ENCODE measurements around the gene PIGB. TPM values are rescaled to one million over a fixed set of nuclear protein-coding genes. Genes with fewer than 3 reads are reported as not detected.
A peak's percentile ranks its signal among the peaks of the same experiment; 100 is the strongest.
"Not testable (repeated sequence)": the region's sequence is repeated elsewhere in the genome, so short reads cannot be mapped to it uniquely, and the experiment has no call there.

Gene PIGB
- total RNA-seq, 1 donor from 2014 or later: 14.6 TPM

GRCh38 chr15:55289746-55290527, 29.1 kb upstream of the PIGB start, which contains the start of gene RAB27A:
TSS of gene RAB27A (minus strand) at chr15:55289813. CDS start at chr15:55234934, 54,879 bp downstream.
- H3K27me3 Mint-ChIP-seq (ENCODE audit: low read depth): peaks cover 7% of the 10 kb centered on the region
- DNase-seq (ENCODE audit: low read depth, low spot score): peak; percentile 61
- H3K27ac Mint-ChIP-seq (ENCODE audit: unreplicated experiment): peak within 1 kb of the TSS; percentile 58
- no peaks in the 10 kb centered on the region for H3K9me3 Mint-ChIP-seq
- peaks cover 11% of the 10 kb centered on the region for H3K4me1 Mint-ChIP-seq
- TF ChIP-seq, protein P1, sequence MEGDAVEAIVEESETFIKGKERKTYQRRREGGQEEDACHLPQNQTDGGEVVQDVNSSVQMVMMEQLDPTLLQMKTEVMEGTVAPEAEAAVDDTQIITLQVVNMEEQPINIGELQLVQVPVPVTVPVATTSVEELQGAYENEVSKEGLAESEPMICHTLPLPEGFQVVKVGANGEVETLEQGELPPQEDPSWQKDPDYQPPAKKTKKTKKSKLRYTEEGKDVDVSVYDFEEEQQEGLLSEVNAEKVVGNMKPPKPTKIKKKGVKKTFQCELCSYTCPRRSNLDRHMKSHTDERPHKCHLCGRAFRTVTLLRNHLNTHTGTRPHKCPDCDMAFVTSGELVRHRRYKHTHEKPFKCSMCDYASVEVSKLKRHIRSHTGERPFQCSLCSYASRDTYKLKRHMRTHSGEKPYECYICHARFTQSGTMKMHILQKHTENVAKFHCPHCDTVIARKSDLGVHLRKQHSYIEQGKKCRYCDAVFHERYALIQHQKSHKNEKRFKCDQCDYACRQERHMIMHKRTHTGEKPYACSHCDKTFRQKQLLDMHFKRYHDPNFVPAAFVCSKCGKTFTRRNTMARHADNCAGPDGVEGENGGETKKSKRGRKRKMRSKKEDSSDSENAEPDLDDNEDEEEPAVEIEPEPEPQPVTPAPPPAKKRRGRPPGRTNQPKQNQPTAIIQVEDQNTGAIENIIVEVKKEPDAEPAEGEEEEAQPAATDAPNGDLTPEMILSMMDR (conservative IDR thresholded peaks at IDR 0.05): no peak
- H3K4me3 Mint-ChIP-seq: peak within 1 kb of the TSS; percentile 93
- no peaks in the 10 kb centered on the region for H3K36me3 Mint-ChIP-seq (ENCODE audit: low read depth)

GRCh38 chr15:55290528-55291057, 28.4 kb upstream of the PIGB start:
- TF ChIP-seq, protein P1 (conservative IDR thresholded peaks at IDR 0.05): peak; percentile 95
- no peak overlapping the region for H3K27ac Mint-ChIP-seq (ENCODE audit: unreplicated experiment)
- H3K36me3 Mint-ChIP-seq (ENCODE audit: low read depth): no peaks in the 10 kb centered on the region
- DNase-seq (ENCODE audit: low read depth, low spot score): peak; percentile 75
- H3K4me3 Mint-ChIP-seq: peak overlapping the region; percentile 93
- H3K9me3 Mint-ChIP-seq: no peaks in the 10 kb centered on the region
- H3K4me1 Mint-ChIP-seq: peaks cover 11% of the 10 kb centered on the region
- peaks cover 7% of the 10 kb centered on the region for H3K27me3 Mint-ChIP-seq (ENCODE audit: low read depth)

DNA sequence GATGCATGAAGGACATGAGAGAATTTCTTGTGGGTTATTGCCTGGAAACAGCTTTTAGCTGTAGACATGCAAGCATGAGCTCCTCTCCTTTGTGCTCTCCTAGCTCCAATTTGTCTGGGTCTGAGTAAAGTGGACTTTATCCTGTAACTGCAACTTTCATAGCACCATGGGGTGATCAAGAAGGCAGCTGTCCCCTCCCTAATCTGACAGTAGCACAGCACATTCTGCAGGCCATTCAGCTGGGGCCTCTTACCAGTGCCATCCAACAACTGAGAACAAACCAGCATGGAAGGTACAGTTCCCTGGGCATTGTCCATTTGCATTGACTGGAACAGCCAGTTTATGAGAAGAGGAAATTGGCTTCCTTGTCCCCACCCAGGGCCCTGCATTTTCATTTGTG, 21.7 kb upstream of the PIGB start:
- Mint-ChIP-seq H3K36me3 (ENCODE audit: low read depth) (no peaks in the 10 kb centered on the region), H3K4me3 (no peak overlapping the region), H3K27ac (ENCODE audit: unreplicated experiment) (no peak overlapping the region), H3K4me1 (no peaks in the 10 kb centered on the region), H3K9me3 (no peaks in the 10 kb centered on the region), H3K27me3 (ENCODE audit: low read depth) (peaks cover 4% of the 10 kb centered on the region)
- TF ChIP-seq, protein P1 (conservative IDR thresholded peaks at IDR 0.05): no peak
- DNase-seq (ENCODE audit: low read depth, low spot score): no peak

GRCh38 chr15:55302801-55303200, 16.2 kb upstream of the PIGB start:
- not testable (repeated sequence) for H3K27ac Mint-ChIP-seq (ENCODE audit: unreplicated experiment); H3K9me3 Mint-ChIP-seq; DNase-seq (ENCODE audit: low read depth, low spot score); H3K4me1 Mint-ChIP-seq; H3K27me3 Mint-ChIP-seq (ENCODE audit: low read depth); H3K4me3 Mint-ChIP-seq
- peaks cover 29% of the 10 kb centered on the region for H3K36me3 Mint-ChIP-seq (ENCODE audit: low read depth)

- TF ChIP-seq, protein P1 (conservative IDR thresholded peaks at IDR 0.05): no peak
- no peaks in the 10 kb centered on the region for H3K36me3 Mint-ChIP-seq (ENCODE audit: low read depth)
- DNase-seq (ENCODE audit: low read depth, low spot score): no peak
- H3K27ac Mint-ChIP-seq (ENCODE audit: unreplicated experiment): no peak overlapping the region
- no peaks in the 10 kb centered on the region for H3K9me3 Mint-ChIP-seq
- H3K4me3 Mint-ChIP-seq: peak overlapping the region; percentile 99
- H3K27me3 Mint-ChIP-seq (ENCODE audit: low read depth): no peaks in the 10 kb centered on the region
- H3K4me1 Mint-ChIP-seq: peaks cover 30% of the 10 kb centered on the region
Observed at GRCh38 chr15:55319537-55320237, 665 bp downstream of the PIGB start.

- H3K9me3 Mint-ChIP-seq: no peaks in the 10 kb centered on the region
- no peak for DNase-seq (ENCODE audit: low read depth, low spot score)
- TF ChIP-seq, protein P1 (conservative IDR thresholded peaks at IDR 0.05): no peak
- no peaks in the 10 kb centered on the region for H3K36me3 Mint-ChIP-seq (ENCODE audit: low read depth)
- no peaks in the 10 kb centered on the region for H3K27me3 Mint-ChIP-seq (ENCODE audit: low read depth)
- H3K4me1 Mint-ChIP-seq: peaks cover 30% of the 10 kb centered on the region
- no peak overlapping the region for H3K27ac Mint-ChIP-seq (ENCODE audit: unreplicated experiment)
- peak overlapping the region; percentile 82 for H3K4me3 Mint-ChIP-seq
Observed at GRCh38 chr15:55320238-55320550, 1.2 kb downstream of the PIGB start.

Measured in neural crest cell (in vitro differentiated cells).